ENCODE measurements around the gene ATF2. TPM values are rescaled to one million over a fixed set of nuclear protein-coding genes. Genes with fewer than 3 reads are reported as not detected.
A peak's percentile ranks its signal among the peaks of the same experiment; 100 is the strongest.

The ATF2 gene
- total and polyA plus RNA-seq, 9 of the 15 experiments (the other 6 are each of a cell fraction or from before 2014, with no cell fraction given): 24.2 to 111 (median 45.9) TPM

GRCh38 chr2:175181104-175181876, 13.3 kb upstream of the ATF2 start, which contains the start of gene ATP5MC3 (continued):
- TF ChIP-seq ZFP91 (CRISPR knock-in tag; IDR thresholded peaks at IDR 0.05) (0 out of 2 replicates have a peak, but pooled peaks have one; percentile 26), GMEB1 (CRISPR knock-in tag; IDR thresholded peaks at IDR 0.05) (no peak), RREB1 (CRISPR knock-in tag; IDR thresholded peaks at IDR 0.05) (no peak), NFE2L1 (tag; IDR thresholded peaks at IDR 0.05; ENCODE audit: borderline replicate concordance, low read depth) (no peak), SUPT5H (IDR thresholded peaks at IDR 0.05) (peak; percentile 99), ARID4B (CRISPR knock-in tag; IDR thresholded peaks at IDR 0.05) (peak; percentile 84; the same call in 1 of the 2 replicates), TGIF2 (CRISPR knock-in tag; IDR thresholded peaks at IDR 0.05) (peak; percentile 69; the same call in 1 of the 2 replicates), MTF1 (CRISPR knock-in tag; IDR thresholded peaks at IDR 0.05; ENCODE audit: borderline replicate concordance) (no peak), GTF2F1 (IDR thresholded peaks at IDR 0.05; ENCODE audit: low read depth, low read length) (no peak), DIDO1 (tag; IDR thresholded peaks at IDR 0.05; ENCODE audit: low read depth) (peak; percentile 86), NELFE (IDR thresholded peaks at IDR 0.05; ENCODE audit: insufficient read depth, insufficient read length) (no peak)
